GM10266 (cell line): ENCODE data around the gene PDZK1.

Experiments used
- DNase-seq: peaks from one replicate; pipeline ENCODE4 v3.0.0; 2012; ENCODE audit errors: extremely low spot score
- TF ChIP-seq, protein P1 (sequence below): IDR thresholded peaks from 2 replicates; pipeline ENCODE4 v1.5.1; 2012; ENCODE audit warnings: mild to moderate bottlenecking, low read depth; ENCODE audit not compliant: control insufficient read depth, insufficient read depth; ENCODE audit errors: missing control alignments

The PDZK1 gene

GRCh38 chr1:145717833-145718232, 10.7 kb upstream of the PDZK1 start:
- TF ChIP-seq, protein P1, sequence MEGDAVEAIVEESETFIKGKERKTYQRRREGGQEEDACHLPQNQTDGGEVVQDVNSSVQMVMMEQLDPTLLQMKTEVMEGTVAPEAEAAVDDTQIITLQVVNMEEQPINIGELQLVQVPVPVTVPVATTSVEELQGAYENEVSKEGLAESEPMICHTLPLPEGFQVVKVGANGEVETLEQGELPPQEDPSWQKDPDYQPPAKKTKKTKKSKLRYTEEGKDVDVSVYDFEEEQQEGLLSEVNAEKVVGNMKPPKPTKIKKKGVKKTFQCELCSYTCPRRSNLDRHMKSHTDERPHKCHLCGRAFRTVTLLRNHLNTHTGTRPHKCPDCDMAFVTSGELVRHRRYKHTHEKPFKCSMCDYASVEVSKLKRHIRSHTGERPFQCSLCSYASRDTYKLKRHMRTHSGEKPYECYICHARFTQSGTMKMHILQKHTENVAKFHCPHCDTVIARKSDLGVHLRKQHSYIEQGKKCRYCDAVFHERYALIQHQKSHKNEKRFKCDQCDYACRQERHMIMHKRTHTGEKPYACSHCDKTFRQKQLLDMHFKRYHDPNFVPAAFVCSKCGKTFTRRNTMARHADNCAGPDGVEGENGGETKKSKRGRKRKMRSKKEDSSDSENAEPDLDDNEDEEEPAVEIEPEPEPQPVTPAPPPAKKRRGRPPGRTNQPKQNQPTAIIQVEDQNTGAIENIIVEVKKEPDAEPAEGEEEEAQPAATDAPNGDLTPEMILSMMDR = no peak
- DNase-seq = no peak

- TF ChIP-seq, protein P1 = no peak
- no peak for DNase-seq
Observed at GRCh38 chr1:145716641-145717345, 9.6 kb upstream of the PDZK1 start.

DNA sequence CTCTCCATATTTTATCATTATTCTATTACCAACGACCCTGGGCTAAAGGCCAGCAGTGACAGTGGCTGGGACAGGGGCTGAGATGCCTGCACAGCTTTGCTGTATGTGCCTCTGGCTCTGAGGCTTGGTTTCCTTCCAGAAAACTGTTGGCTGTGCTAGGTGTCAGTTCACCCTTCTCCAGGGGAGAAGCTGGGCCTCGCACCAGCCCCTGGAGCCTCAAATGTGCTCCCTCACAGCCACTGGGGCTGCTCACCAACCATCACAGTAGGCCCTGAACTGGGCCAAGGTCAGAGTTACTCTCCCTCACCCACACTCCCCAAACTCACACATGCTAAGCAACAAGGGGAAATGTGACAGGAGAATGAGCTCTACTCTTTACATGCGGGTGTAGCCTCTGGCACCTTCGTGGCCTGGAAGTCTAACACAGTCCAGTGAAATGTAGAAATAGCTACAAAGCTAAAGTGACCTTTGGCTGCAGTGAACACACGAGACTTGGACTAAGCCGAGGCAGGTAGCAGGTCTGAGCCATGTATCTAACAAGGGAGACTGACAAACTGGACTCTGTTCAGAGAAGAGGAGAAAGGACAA, 7.5 kb upstream of the PDZK1 start:
- TF ChIP-seq, protein P1 = no peak
- DNase-seq = no peak

DNA sequence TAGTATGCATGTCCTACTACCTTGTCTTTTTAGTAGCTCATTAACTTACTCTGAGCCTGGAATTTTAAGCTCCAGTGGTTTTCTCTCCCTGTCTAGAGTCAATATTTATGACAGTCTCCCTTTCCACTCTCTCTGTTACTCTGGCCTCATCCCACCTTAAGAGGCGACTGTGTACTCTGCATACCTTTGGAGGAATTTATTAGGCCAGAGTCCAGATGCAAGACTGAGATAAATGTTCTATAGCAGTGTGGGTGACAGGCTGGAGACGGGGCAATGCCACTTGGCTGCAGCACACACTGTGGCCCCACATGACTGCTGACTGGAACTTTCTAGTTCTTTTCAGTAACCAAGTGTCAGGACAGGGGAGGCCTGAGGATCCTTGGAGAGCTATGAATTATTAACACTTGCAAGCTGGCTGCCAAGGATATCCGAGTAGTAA, 4.1 kb upstream of the PDZK1 start:
- TF ChIP-seq, protein P1 = no peak
- DNase-seq = no peak

DNA sequence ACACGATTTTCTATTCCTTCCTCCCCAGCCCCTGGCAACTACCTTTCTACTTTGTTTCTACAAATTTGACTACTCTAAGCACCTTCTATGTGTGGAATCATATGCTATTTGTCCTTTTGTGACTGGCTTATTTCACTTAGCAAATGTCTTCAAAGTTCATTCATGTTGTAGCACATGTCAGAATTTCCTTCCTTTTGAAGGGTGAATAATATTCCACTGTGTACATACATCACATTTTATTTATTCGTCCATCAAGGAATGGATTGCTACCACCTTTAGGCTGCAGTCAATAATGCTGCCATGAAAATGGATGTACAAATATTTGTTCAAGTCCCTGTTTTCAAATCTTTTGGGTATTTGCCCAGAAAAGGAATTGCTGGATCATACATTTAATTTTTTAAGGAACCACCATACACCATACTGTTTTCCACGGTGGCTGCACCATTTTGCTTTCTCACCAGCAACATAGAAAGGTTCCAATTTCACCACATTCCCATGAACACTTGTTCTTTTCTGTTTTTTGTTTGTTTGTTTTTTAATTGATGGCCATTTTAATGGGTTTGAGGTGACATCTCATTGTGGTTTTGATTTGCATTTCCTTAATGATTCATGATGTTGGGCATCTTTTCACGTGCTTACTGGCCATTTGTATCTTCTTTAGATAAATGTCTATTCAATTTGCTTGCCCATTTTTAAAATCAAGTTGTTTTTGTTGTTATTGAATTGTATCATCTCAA, 3.3 kb upstream of the PDZK1 start:
- no peak for DNase-seq
- TF ChIP-seq, protein P1 = no peak

GRCh38 chr1:145708063-145708462, 895 bp upstream of the PDZK1 start:
- TF ChIP-seq, protein P1 = no peak
- peak; percentile 32 for DNase-seq

DNA sequence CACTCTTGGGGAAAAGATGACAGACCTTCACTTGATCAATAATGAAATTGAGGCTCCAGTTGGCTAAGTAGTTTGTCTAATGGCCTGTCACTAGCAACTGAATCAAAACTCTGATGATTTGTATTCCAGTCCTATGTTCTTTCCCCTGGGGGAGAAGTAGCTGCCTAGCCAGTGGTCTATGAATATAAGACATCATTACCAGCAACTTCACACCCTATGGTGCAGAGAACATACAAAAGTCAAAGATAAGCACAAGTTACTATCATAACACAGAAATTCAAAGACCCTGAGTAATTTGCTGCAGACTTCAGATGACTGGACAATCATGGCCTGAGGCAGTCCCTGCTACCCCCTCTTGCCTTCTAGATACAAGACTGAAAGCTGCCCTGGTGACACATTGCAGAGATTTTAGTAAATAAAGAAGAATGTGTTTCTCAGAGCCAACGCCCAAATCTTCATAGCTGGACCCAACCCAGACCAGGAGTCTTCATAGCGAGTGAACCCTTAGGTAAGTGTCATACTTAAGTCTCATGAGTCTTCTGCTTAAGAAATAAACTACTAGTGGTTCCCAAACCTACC, 993 bp downstream of the PDZK1 start:
- DNase-seq = no peak
- TF ChIP-seq, protein P1 = no peak
